ENCODE measurements around the gene SETD2.

GRCh38 chr3:47097864-47098263 is 66.0 kb downstream of the SETD2 start:
- TF ChIP-seq CTCF (IDR thresholded peaks at IDR 0.05; ENCODE audit: low read depth, low read length): no peak
- no peak for TF ChIP-seq EZH2phosphoT487 (IDR thresholded peaks at IDR 0.05; ENCODE audit: low read depth)
